ENCODE data around the gene CDPF1.

DNA sequence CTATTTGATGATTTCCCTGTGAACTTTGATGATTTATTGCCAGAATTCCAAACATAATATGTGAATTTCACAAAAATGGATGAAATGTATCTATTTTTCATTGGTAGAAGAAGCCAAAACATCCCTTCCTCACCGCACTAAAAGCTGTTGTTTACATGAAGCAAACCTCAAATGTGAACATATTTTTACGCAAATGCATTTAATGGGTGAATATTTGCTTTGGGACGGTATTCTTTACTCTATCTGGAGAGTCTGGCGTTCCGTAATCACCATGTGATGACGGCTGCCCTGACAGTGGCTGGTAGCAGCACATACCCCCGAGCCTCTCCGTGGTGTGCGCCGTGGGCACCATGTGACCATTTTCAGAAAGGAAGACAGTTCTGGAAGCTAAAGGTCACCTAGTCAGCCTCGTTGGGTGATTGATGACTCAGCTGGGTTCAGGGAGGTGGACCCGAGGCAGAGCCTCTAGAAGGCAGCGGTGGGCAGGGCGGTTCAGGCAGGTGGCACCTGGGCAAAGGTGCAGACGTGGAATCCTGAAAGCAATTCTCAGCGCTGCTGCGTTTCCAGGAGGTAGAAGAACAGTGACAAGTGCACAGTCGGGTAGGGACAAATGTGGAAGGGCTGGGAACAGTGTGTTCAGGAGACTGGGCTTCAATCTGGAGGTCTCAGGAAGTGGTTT is 54.5 kb downstream of the CDPF1 start:
- TF ChIP-seq, protein P1, sequence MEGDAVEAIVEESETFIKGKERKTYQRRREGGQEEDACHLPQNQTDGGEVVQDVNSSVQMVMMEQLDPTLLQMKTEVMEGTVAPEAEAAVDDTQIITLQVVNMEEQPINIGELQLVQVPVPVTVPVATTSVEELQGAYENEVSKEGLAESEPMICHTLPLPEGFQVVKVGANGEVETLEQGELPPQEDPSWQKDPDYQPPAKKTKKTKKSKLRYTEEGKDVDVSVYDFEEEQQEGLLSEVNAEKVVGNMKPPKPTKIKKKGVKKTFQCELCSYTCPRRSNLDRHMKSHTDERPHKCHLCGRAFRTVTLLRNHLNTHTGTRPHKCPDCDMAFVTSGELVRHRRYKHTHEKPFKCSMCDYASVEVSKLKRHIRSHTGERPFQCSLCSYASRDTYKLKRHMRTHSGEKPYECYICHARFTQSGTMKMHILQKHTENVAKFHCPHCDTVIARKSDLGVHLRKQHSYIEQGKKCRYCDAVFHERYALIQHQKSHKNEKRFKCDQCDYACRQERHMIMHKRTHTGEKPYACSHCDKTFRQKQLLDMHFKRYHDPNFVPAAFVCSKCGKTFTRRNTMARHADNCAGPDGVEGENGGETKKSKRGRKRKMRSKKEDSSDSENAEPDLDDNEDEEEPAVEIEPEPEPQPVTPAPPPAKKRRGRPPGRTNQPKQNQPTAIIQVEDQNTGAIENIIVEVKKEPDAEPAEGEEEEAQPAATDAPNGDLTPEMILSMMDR (IDR thresholded peaks at IDR 0.05): no peak
- TF ChIP-seq, protein P2, sequence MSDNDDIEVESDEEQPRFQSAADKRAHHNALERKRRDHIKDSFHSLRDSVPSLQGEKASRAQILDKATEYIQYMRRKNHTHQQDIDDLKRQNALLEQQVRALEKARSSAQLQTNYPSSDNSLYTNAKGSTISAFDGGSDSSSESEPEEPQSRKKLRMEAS (IDR thresholded peaks at IDR 0.05): no peak
- no peak for TF ChIP-seq RAD21 (conservative IDR thresholded peaks at IDR 0.05 in 1 of 2, IDR thresholded peaks at IDR 0.05 in 1 of 2)
- TF ChIP-seq BHLHE40 (IDR thresholded peaks at IDR 0.05; ENCODE audit: low read depth, low read length): no peak
- no peak for TF ChIP-seq CHD4 (IDR thresholded peaks at IDR 0.05; ENCODE audit: borderline replicate concordance)
- TF ChIP-seq, protein P3, sequence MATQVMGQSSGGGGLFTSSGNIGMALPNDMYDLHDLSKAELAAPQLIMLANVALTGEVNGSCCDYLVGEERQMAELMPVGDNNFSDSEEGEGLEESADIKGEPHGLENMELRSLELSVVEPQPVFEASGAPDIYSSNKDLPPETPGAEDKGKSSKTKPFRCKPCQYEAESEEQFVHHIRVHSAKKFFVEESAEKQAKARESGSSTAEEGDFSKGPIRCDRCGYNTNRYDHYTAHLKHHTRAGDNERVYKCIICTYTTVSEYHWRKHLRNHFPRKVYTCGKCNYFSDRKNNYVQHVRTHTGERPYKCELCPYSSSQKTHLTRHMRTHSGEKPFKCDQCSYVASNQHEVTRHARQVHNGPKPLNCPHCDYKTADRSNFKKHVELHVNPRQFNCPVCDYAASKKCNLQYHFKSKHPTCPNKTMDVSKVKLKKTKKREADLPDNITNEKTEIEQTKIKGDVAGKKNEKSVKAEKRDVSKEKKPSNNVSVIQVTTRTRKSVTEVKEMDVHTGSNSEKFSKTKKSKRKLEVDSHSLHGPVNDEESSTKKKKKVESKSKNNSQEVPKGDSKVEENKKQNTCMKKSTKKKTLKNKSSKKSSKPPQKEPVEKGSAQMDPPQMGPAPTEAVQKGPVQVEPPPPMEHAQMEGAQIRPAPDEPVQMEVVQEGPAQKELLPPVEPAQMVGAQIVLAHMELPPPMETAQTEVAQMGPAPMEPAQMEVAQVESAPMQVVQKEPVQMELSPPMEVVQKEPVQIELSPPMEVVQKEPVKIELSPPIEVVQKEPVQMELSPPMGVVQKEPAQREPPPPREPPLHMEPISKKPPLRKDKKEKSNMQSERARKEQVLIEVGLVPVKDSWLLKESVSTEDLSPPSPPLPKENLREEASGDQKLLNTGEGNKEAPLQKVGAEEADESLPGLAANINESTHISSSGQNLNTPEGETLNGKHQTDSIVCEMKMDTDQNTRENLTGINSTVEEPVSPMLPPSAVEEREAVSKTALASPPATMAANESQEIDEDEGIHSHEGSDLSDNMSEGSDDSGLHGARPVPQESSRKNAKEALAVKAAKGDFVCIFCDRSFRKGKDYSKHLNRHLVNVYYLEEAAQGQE (IDR thresholded peaks at IDR 0.05): no peak
